Renal cortical epithelial cell (primary cell): Measurements from ENCODE around the gene GPR155. TPM values are rescaled to one million over a fixed set of nuclear protein-coding genes. Genes with fewer than 3 reads are reported as not detected.

Experiments used
- total RNA-seq: library from RNA; depleted of rRNA; stranded (reverse); fragments of >200 nt; gene quantifications from 2 replicates; pipeline ENCODE4 v1.2.3, GENCODE V29; 2014

The GPR155 gene
- total RNA-seq, 1 donor from 2014 or later, result 7.0 TPM

Other genes starting within 250 kb of the GPR155 start
- gene OLA1, start 238.5 kb downstream of the GPR155 start, total RNA-seq, result 148 and 183 TPM in 2 replicates
- not detected in 2 replicates for gene SP9, start 152.1 kb downstream of the GPR155 start, total RNA-seq
- 26.7 and 42.4 TPM in 2 replicates for gene SCRN3, start 91.3 kb downstream of the GPR155 start, total RNA-seq
- 3.0 and 8.6 TPM in 2 replicates for gene WIPF1, start 110.8 kb upstream of the GPR155 start, total RNA-seq